HepG2 (cell line): ENCODE data around the gene NREP. TPM values are rescaled to one million over a fixed set of nuclear protein-coding genes. Genes with fewer than 3 reads are reported as not detected.

ENCODE experiments used
- HMG20B ChIP-seq: conservative IDR thresholded peaks from 2 replicates; pipeline ENCODE4 v1.6.1; 2016; ENCODE audit warnings: missing genetic modification reagents, missing compliant biosample characterization
- MEF2D ChIP-seq: sonication (generic); formaldehyde crosslinking; IDR thresholded peaks from 2 replicates; pipeline ENCODE4 v1.5.1; 2020; ENCODE audit warnings: mild to moderate bottlenecking, missing genetic modification reagents
- NFYB ChIP-seq: sonication (generic); formaldehyde crosslinking; IDR thresholded peaks from 2 replicates; pipeline ENCODE4 v1.4.0; 2020; ENCODE audit warnings: missing genetic modification reagents
- ONECUT2 ChIP-seq: sonication (generic); formaldehyde crosslinking; IDR thresholded peaks from 2 replicates; pipeline ENCODE4 v1.4.0; 2020; ENCODE audit warnings: missing genetic modification reagents
- RARA ChIP-seq: IDR thresholded peaks from 2 replicates; pipeline ENCODE4 v1.6.1; 2016; ENCODE audit warnings: missing genetic modification reagents, missing compliant biosample characterization
- TRIM24 ChIP-seq: sonication (generic); formaldehyde crosslinking; IDR thresholded peaks from 2 replicates; pipeline ENCODE4 v1.8.0; 2022; ENCODE audit warnings: mild to moderate bottlenecking, missing genetic modification reagents
- ZNF281 ChIP-seq: sonication (generic); formaldehyde crosslinking; IDR thresholded peaks from 2 replicates; pipeline ENCODE4 v1.4.0; 2020; ENCODE audit warnings: missing genetic modification reagents, borderline replicate concordance
- ZNF629 ChIP-seq: sonication (generic); formaldehyde crosslinking; conservative IDR thresholded peaks from 2 replicates; pipeline ENCODE4 v1.5.0; 2020; ENCODE audit warnings: missing genetic modification reagents
- ZNF644 ChIP-seq: IDR thresholded peaks from 2 replicates; pipeline ENCODE4 v1.6.1; 2016; ENCODE audit warnings: low read depth
- polyA plus RNA-seq, 8 experiments: library from polyadenylated mRNA; depleted of rRNA in 3 of 8; stranded (reverse) in 7 of 8; unstranded in 1 of 8; fragments of >200 nt; fragmentation: Illumina TruSeq in 4 of 8; extraction: Trizol in 4 of 8; gene quantifications; 2 replicates each; pipeline versions ENCODE4 v1.2.1 to v1.2.3, GENCODE V29; 2011 to 2016; ENCODE audit warnings: low read depth in 4 of 8, missing spikeins in 1 of 8, mixed read lengths in 1 of 8; ENCODE audit not compliant: insufficient read depth in 1 of 8
- total RNA-seq, 5 experiments: library from RNA; depleted of rRNA; stranded (reverse); fragments of >200 nt; fragmentation: Illumina TruSeq; extraction: Trizol; gene quantifications; 2 replicates each; pipeline ENCODE4 v1.2.3, GENCODE V29; 2016; ENCODE audit warnings: low read depth in 1 of 5
- TF ChIP-seq, protein P1 (sequence below): sonication (generic); formaldehyde crosslinking; IDR thresholded peaks from 2 replicates; pipeline ENCODE4 v1.4.0; 2020; ENCODE audit warnings: mild to moderate bottlenecking, missing genetic modification reagents
- TF ChIP-seq, protein P2 (sequence below): sonication (generic); formaldehyde crosslinking; conservative IDR thresholded peaks from 2 replicates; pipeline ENCODE4 v1.5.0; 2020; ENCODE audit warnings: missing genetic modification reagents
- TF ChIP-seq, protein P3 (sequence below), 2 experiments: sonication (generic) in 1 of 2; formaldehyde crosslinking in 1 of 2; IDR thresholded peaks; 2 replicates each; pipeline versions ENCODE4 v1.5.1 to v1.6.1; 2011 to 2020; ENCODE audit warnings: borderline replicate concordance in 1 of 2, low read depth in 1 of 2, low read length in 1 of 2, mild to moderate bottlenecking in 1 of 2, missing genetic modification reagents in 1 of 2, moderate library complexity in 1 of 2

The NREP gene
- total and polyA plus RNA-seq, 2 of the 13 experiments (the other 11 are each of a cell fraction or from before 2014, with no cell fraction given): 40.5 to 102 TPM

GRCh38 chr5:111753884-111754589, 3.0 kb downstream of the NREP start (continued):
- TF ChIP-seq ZNF281 (CRISPR knock-in tag) (no peak), NFYB (no peak), HMG20B (CRISPR knock-in tag) (no peak), ZNF644 (CRISPR knock-in tag) (0 out of 2 replicates have a peak, but pooled peaks have one; percentile 23), RARA (peak; percentile 30; the same call in 1 of the 2 replicates), ZNF629 (CRISPR knock-in tag) (no peak), ONECUT2 (CRISPR knock-in tag) (no peak), MEF2D (CRISPR knock-in tag) (peak; percentile 59; the same call in 1 of the 2 replicates), TRIM24 (CRISPR knock-in tag) (no peak)
- TF ChIP-seq, protein P1, sequence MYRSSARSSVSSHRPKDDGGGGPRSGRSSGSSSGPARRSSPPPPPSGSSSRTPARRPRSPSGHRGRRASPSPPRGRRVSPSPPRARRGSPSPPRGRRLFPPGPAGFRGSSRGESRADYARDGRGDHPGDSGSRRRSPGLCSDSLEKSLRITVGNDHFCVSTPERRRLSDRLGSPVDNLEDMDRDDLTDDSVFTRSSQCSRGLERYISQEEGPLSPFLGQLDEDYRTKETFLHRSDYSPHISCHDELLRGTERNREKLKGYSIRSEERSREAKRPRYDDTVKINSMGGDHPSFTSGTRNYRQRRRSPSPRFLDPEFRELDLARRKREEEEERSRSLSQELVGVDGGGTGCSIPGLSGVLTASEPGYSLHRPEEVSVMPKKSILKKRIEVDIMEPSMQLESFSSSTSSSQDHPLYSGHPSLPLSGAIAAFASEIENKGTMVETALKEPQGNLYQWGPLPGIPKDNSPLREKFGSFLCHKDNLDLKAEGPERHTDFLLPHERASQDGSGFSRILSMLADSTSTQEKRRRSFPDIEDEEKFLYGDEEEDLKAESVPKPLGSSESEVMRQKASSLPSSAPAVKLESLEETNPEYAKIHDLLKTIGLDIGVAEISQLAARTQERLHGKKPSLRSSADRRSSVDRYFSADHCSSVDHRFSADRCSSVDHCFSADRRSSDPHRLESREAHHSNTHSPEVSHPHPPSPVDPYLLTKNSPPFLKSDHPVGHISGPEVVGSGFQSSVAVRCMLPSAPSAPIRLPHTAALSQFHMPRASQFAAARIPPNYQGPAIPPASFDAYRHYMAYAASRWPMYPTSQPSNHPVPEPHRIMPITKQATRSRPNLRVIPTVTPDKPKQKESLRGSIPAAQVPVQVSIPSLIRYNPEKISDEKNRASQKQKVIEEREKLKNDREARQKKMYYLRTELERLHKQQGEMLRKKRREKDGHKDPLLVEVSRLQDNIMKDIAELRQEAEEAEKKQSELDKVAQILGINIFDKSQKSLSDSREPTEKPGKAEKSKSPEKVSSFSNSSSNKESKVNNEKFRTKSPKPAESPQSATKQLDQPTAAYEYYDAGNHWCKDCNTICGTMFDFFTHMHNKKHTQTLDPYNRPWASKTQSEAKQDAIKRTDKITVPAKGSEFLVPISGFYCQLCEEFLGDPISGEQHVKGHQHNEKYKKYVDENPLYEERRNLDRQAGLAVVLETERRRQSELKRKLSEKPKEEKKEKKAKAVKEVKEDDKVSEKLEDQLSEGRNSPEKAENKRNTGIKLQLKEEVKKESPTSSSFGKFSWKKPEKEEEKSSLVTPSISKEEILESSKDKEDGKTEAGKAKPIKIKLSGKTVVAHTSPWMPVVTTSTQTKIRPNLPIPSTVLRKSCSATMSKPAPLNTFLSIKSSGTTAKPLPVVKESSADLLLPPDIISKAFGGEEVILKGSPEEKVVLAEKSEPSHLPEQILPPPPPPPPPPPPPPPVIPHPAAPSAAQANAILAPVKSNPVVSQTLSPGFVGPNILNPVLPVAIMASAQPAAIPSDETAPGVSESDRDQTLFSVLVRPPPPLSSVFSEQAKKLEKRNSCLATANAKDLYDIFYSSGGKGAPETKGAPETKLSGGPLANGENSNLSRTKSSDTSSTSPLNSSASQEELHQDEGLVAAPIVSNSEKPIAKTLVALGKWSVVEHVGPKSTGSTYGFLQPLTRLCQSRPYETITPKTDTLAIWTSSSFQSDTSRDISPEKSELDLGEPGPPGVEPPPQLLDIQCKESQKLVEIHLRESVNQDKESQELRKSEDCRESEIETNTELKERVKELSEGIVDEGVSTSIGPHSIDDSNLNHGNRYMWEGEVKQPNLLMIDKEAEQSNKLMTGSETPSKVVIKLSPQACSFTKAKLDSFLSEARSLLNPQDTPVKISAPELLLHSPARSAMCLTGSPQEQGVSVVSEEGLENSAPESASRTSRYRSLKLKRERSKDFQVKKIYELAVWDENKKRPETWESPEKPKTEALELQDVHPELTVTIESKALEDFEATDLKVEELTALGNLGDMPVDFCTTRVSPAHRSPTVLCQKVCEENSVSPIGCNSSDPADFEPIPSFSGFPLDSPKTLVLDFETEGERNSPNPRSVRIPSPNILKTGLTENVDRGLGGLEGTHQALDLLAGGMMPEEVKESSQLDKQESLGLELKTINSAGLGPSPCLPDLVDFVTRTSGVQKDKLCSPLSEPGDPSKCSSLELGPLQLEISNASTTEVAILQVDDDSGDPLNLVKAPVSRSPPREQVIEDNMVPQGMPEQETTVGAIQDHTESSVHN (CRISPR knock-in tag): no peak
- TF ChIP-seq, protein P2, sequence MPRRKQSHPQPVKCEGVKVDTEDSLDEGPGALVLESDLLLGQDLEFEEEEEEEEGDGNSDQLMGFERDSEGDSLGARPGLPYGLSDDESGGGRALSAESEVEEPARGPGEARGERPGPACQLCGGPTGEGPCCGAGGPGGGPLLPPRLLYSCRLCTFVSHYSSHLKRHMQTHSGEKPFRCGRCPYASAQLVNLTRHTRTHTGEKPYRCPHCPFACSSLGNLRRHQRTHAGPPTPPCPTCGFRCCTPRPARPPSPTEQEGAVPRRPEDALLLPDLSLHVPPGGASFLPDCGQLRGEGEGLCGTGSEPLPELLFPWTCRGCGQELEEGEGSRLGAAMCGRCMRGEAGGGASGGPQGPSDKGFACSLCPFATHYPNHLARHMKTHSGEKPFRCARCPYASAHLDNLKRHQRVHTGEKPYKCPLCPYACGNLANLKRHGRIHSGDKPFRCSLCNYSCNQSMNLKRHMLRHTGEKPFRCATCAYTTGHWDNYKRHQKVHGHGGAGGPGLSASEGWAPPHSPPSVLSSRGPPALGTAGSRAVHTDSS (CRISPR knock-in tag): no peak
- TF ChIP-seq, protein P3, sequence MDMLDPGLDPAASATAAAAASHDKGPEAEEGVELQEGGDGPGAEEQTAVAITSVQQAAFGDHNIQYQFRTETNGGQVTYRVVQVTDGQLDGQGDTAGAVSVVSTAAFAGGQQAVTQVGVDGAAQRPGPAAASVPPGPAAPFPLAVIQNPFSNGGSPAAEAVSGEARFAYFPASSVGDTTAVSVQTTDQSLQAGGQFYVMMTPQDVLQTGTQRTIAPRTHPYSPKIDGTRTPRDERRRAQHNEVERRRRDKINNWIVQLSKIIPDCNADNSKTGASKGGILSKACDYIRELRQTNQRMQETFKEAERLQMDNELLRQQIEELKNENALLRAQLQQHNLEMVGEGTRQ (IDR thresholded peaks at IDR 0.05; ENCODE audit: low read depth, low read length): no peak
- TF ChIP-seq, protein P3 (CRISPR knock-in tag; IDR thresholded peaks at IDR 0.05; ENCODE audit: borderline replicate concordance): peak; percentile 33; the same call in 1 of the 2 replicates
